Measurements from ENCODE around the gene RAB8B. TPM values are rescaled to one million over a fixed set of nuclear protein-coding genes. Genes with fewer than 3 reads are reported as not detected.

RAB8B gene
- total RNA-seq, 1 experiment from 2014 or later, result 33.8 TPM

- peaks cover 20 to 22% of the 10 kb centered on the region in 2 experiments for H3K4me1 Mint-ChIP-seq
- no peak overlapping the region for H3K4me2 ChIP-seq (ENCODE audit: insufficient read depth, insufficient read length, low read length)
Observed at GRCh38 chr15:63231706-63232105, 42.3 kb downstream of the RAB8B start.

More at GRCh38 chr15:63231706-63232105, 42.3 kb downstream of the RAB8B start:
- no peaks in the 10 kb centered on the region for H3K79me2 ChIP-seq (ENCODE audit: insufficient read depth, low read length)
- no peak overlapping the region for H3K4ac ChIP-seq (ENCODE audit: low read depth, low read length)
- no peak overlapping the region for H3K23ac ChIP-seq (ENCODE audit: insufficient read length, low read depth, low read length)
- H2AK5ac ChIP-seq (ENCODE audit: insufficient read length, low read length), result no peak overlapping the region
- H2BK20ac ChIP-seq (ENCODE audit: low read depth, low read length, poor library complexity, severe bottlenecking), result no peak overlapping the region
- no peaks in the 10 kb centered on the region for H3K4me1 ChIP-seq (ENCODE audit: insufficient read depth, low read length)
- H2BK15ac ChIP-seq (ENCODE audit: low read depth, low read length), result no peak overlapping the region
- H3K4me3 Mint-ChIP-seq, result no peak overlapping the region
- no peaks in the 10 kb centered on the region for H3K23me2 ChIP-seq (ENCODE audit: insufficient read length, low read depth, low read length, poor library complexity, severe bottlenecking)
- peaks cover 5% of the 10 kb centered on the region for H3K79me1 ChIP-seq (ENCODE audit: insufficient read depth, low read depth, low read length, poor library complexity, severe bottlenecking)
- no peak overlapping the region for H3T11ph ChIP-seq (ENCODE audit: low read length)
- no peaks in the 10 kb centered on the region for H3K27me3 ChIP-seq (ENCODE audit: insufficient read depth, low read length)
- no peak for TF ChIP-seq CTCF (conservative IDR thresholded peaks at IDR 0.05)
- H4K20me1 ChIP-seq (ENCODE audit: control insufficient read depth, insufficient read depth, insufficient read length), result no peaks in the 10 kb centered on the region
- H2AFZ ChIP-seq (ENCODE audit: low read length), result no peak overlapping the region
- H2BK12ac ChIP-seq (ENCODE audit: insufficient read length, low read depth, low read length), result no peak overlapping the region
- H4K91ac ChIP-seq (ENCODE audit: insufficient read length, low read depth, low read length), result no peak overlapping the region
- no peak overlapping the region for H4K8ac ChIP-seq (replicated peaks; ENCODE audit: insufficient read length, low read depth, low read length)
- H3K36me3 Mint-ChIP-seq (ENCODE audit: insufficient read depth in 1 of 3, low read depth in 3 of 3), result peaks cover 0 to under 1% (median 0%) of the 10 kb centered on the region in 3 experiments; a peak in 1 of 7 replicates
- no peak overlapping the region for H3K27ac ChIP-seq (ENCODE audit: insufficient read length, low read depth, low read length)
- H3K14ac ChIP-seq (ENCODE audit: insufficient read depth, low read length), result no peak overlapping the region
- H4K5ac ChIP-seq (ENCODE audit: insufficient read length, low read depth, low read length), result no peak overlapping the region
- H3K9me3 ChIP-seq (ENCODE audit: control insufficient read depth, low read depth, low read length), result no peaks in the 10 kb centered on the region
- no peak overlapping the region for H2BK120ac ChIP-seq (ENCODE audit: low read depth, low read length, poor library complexity, severe bottlenecking)
- peak overlapping the region in 1 of 3 experiments; percentile 5; a peak in 1 of 7 replicates for H3K27ac Mint-ChIP-seq
- no peaks in the 10 kb centered on the region for H3K27me3 Mint-ChIP-seq (ENCODE audit: low read depth)
- DNase-seq, result no peak
- H3K9me3 Mint-ChIP-seq, result peaks cover 0 to under 1% of the 10 kb centered on the region in 2 experiments; a peak in 1 of 5 replicates
- H3K56ac ChIP-seq (ENCODE audit: insufficient read length, low read depth, low read length), result no peak overlapping the region
- H3K9ac ChIP-seq (ENCODE audit: extremely low read depth, insufficient read length, low read length), result no peak overlapping the region
- H3K18ac ChIP-seq (ENCODE audit: insufficient read length, low read depth, low read length), result no peak overlapping the region
- no CpG with 5 or more reads among the region's 1 CpG for WGBS (ENCODE audit: extremely low coverage, insufficient read length, low lambda C conversion rate)
- no peak overlapping the region for H2BK5ac ChIP-seq (ENCODE audit: insufficient read length, low read length)

Measured in H9 (cell line).